Ishikawa (cell line): ENCODE measurements around the gene VANGL1.

Experiments used
- CEBPB ChIP-seq: IDR thresholded peaks from 2 replicates; pipeline ENCODE4 v1.6.1; 2012
- CREB1 ChIP-seq: IDR thresholded peaks from 2 replicates; pipeline ENCODE4 v1.6.1; 2012; ENCODE audit warnings: low read depth
- EGR1 ChIP-seq: IDR thresholded peaks from 2 replicates; pipeline ENCODE4 v1.6.1; 2012
- EP300 ChIP-seq: IDR thresholded peaks from 2 replicates; pipeline ENCODE4 v1.6.1; 2012; ENCODE audit warnings: borderline replicate concordance
- FOXM1 ChIP-seq: IDR thresholded peaks from 2 replicates; pipeline ENCODE4 v1.6.1; 2012; ENCODE audit warnings: low read depth, borderline replicate concordance
- MAX ChIP-seq: IDR thresholded peaks from 2 replicates; pipeline ENCODE4 v1.6.1; 2012
- NFIC ChIP-seq: IDR thresholded peaks from 2 replicates; pipeline ENCODE4 v1.6.1; 2012
- RAD21 ChIP-seq: IDR thresholded peaks from 2 replicates; pipeline ENCODE4 v1.6.1; 2012; ENCODE audit warnings: low read depth
- REST ChIP-seq: IDR thresholded peaks from 2 replicates; pipeline ENCODE4 v1.6.1; 2012; ENCODE audit warnings: low read depth, mild to moderate bottlenecking
- TAF1 ChIP-seq: IDR thresholded peaks from 2 replicates; pipeline ENCODE4 v1.6.1; 2012; ENCODE audit warnings: low read depth, mild to moderate bottlenecking
- TCF12 ChIP-seq: IDR thresholded peaks from 2 replicates; pipeline ENCODE4 v1.6.1; 2012; ENCODE audit warnings: low read depth
- TEAD4 ChIP-seq: IDR thresholded peaks from 2 replicates; pipeline ENCODE4 v1.6.1; 2012
- USF1 ChIP-seq: IDR thresholded peaks from 2 replicates; pipeline ENCODE4 v1.6.1; 2012
- YY1 ChIP-seq: IDR thresholded peaks from 2 replicates; pipeline ENCODE4 v1.6.1; 2012; ENCODE audit warnings: low read depth
- ZBTB7A ChIP-seq: IDR thresholded peaks from 2 replicates; pipeline ENCODE4 v1.6.1; 2012; ENCODE audit warnings: low read depth

The VANGL1 gene

GRCh38 chr1:115649964-115650363, 8.2 kb downstream of the VANGL1 start:
- no peak for TF ChIP-seq REST
- TF ChIP-seq EP300, result no peak
- no peak for TF ChIP-seq CREB1
- no peak for TF ChIP-seq TAF1
- no peak for TF ChIP-seq FOXM1

GRCh38 chr1:115650961-115651360, 9.2 kb downstream of the VANGL1 start:
- TF ChIP-seq CEBPB (no peak), NFIC (no peak), TAF1 (no peak), MAX (no peak), YY1 (no peak), ZBTB7A (no peak), TEAD4 (no peak), REST (no peak), FOXM1 (no peak), CREB1 (no peak), EP300 (no peak), EGR1 (no peak), TCF12 (no peak), USF1 (no peak), RAD21 (no peak)

- TF ChIP-seq REST (no peak), EGR1 (no peak), CREB1 (no peak), ZBTB7A (no peak), TEAD4 (no peak), MAX (no peak), YY1 (no peak), FOXM1 (no peak), TAF1 (no peak), EP300 (no peak), USF1 (no peak), NFIC (no peak), RAD21 (no peak), CEBPB (no peak), TCF12 (no peak)
Measured at GRCh38 chr1:115651391-115651790, 9.6 kb downstream of the VANGL1 start.

- TF ChIP-seq CEBPB (no peak), USF1 (no peak), YY1 (no peak)
Measured at GRCh38 chr1:115652236-115652788, 10.5 kb downstream of the VANGL1 start.
